Measurements from ENCODE around the gene RTN1.

- TF ChIP-seq POLR2A (IDR thresholded peaks at IDR 0.05; ENCODE audit: control extremely low read depth in 1 of 2, low read depth in 2 of 2, low read length in 2 of 2), result no peak
- no peak for TF ChIP-seq MAX (IDR thresholded peaks at IDR 0.05)
- no peak for TF ChIP-seq CREB1 (IDR thresholded peaks at IDR 0.05)
- no peak for TF ChIP-seq POLR2AphosphoS5 (IDR thresholded peaks at IDR 0.05; ENCODE audit: low read depth, low read length)
- TF ChIP-seq CTCF (IDR thresholded peaks at IDR 0.05; ENCODE audit: control extremely low read depth in 1 of 3, insufficient read depth in 1 of 3, low read depth in 1 of 3, low read length in 3 of 3), result no peak
Measured at GRCh38 chr14:59675394-59675793, 195.2 kb downstream of the RTN1 start.

Data from H1 (cell line).